Sigmoid colon (tissue), 3 donors: ENCODE measurements around the gene PROX1.

ENCODE experiments used
- CTCF ChIP-seq, 4 experiments: fragments of 450-650 bp in 3 of 4; fragments of 200-600 bp in 1 of 4; IDR thresholded peaks; one replicate each; pipeline ENCODE4 v1.5.1; 2016 to 2019; ENCODE audit warnings: antibody characterized with exemption in 4 of 4, mild to moderate bottlenecking in 3 of 4, moderate library complexity in 2 of 4
- POLR2A ChIP-seq, 2 donors: fragments of 450-650 bp; IDR thresholded peaks; one replicate each; pipeline ENCODE4 v1.6.1; 2016; ENCODE audit warnings: antibody characterized with exemption in 2 of 2, mild to moderate bottlenecking in 2 of 2, moderate library complexity in 2 of 2

GRCh38 chr1:214058076-214058475 is 70.3 kb downstream of the PROX1 start:
- no peak for TF ChIP-seq POLR2A (IDR thresholded peaks at IDR 0.05)
- TF ChIP-seq CTCF (IDR thresholded peaks at IDR 0.05) = no peak
